Endodermal cell (in vitro differentiated cells): ENCODE measurements around the gene BCKDHB. TPM values are rescaled to one million over a fixed set of nuclear protein-coding genes. Genes with fewer than 3 reads are reported as not detected.

Experiments used
- DNase-seq: peaks from one replicate; pipeline ENCODE4 v3.0.0-alpha.2; 2017
- H3K27ac ChIP-seq: 2 replicates; pipeline ENCODE4 v1.5.1; 2013; ENCODE audit warnings: mild to moderate bottlenecking, low read depth, low read length, moderate library complexity
- H3K27me3 ChIP-seq: 2 replicates; pipeline ENCODE4 v1.6.1; 2013; ENCODE audit warnings: mild to moderate bottlenecking, low read length, moderate library complexity; ENCODE audit not compliant: insufficient read depth, control insufficient read depth, poor library complexity, severe bottlenecking
- H3K36me3 ChIP-seq: 2 replicates; pipeline ENCODE4 v1.7.0; 2013; ENCODE audit warnings: mild to moderate bottlenecking, low read length, moderate library complexity; ENCODE audit not compliant: control insufficient read depth, insufficient read depth
- H3K4me1 ChIP-seq: one replicate; pipeline ENCODE4 v1.7.0; 2013; ENCODE audit warnings: low read length; ENCODE audit not compliant: control insufficient read depth, insufficient read depth
- H3K4me3 ChIP-seq: 2 replicates; pipeline ENCODE4 v1.5.1; 2013; ENCODE audit warnings: mild to moderate bottlenecking, low read length, moderate library complexity
- H3K9ac ChIP-seq: 2 replicates; pipeline ENCODE4 v1.6.1; 2013; ENCODE audit warnings: mild to moderate bottlenecking, low read length, moderate library complexity; ENCODE audit not compliant: poor library complexity, severe bottlenecking; ENCODE audit errors: extremely low read depth
- H3K9me3 ChIP-seq: 2 replicates; pipeline ENCODE4 v1.6.1; 2013; ENCODE audit warnings: mild to moderate bottlenecking, low read length, moderate library complexity; ENCODE audit not compliant: control insufficient read depth
- H3K27ac Mint-ChIP-seq: 2 replicates; pipeline ENCODE4 v1.8.0; 2020; ENCODE audit warnings: mixed read lengths
- H3K27me3 Mint-ChIP-seq: 2 replicates; pipeline ENCODE4 v1.8.0; 2021; ENCODE audit warnings: mild to moderate bottlenecking, mixed read lengths; ENCODE audit not compliant: insufficient read depth
- H3K36me3 Mint-ChIP-seq: 2 replicates; pipeline ENCODE4 v1.8.0; 2020; ENCODE audit warnings: low read depth, mixed read lengths
- H3K4me1 Mint-ChIP-seq: 2 replicates; pipeline ENCODE4 v1.8.0; 2020; ENCODE audit warnings: mixed read lengths
- H3K4me3 Mint-ChIP-seq: 2 replicates; pipeline ENCODE4 v1.8.0; 2020; ENCODE audit warnings: mild to moderate bottlenecking, moderate library complexity, mixed read lengths
- H3K9me3 Mint-ChIP-seq: 2 replicates; pipeline ENCODE4 v1.8.0; 2020; ENCODE audit warnings: mild to moderate bottlenecking, mixed read lengths
- WGBS, 2 experiments: methylation state at CpG; one replicate each; pipeline versions ENCODE4 v1.1.5 to v1.1.7; 2013; ENCODE audit warnings: missing lambda C conversion rate in 2 of 2, mixed read lengths in 1 of 2; ENCODE audit not compliant: insufficient coverage in 1 of 2, insufficient read length in 1 of 2; 5-methylcytosine and 5-hydroxymethylcytosine counted together
- total RNA-seq, 2 donors: library from RNA; stranded (reverse); fragmentation: NEBNext Ultra II Directional in 1 of 2; extraction: Animal tissue kit (Norgen Biotek cat#: 25700) in 1 of 2; gene quantifications; 2 replicates in 1 of 2; 3 replicates in 1 of 2; pipeline ENCODE4 v1.2.1, GENCODE V29; 2021
- TF ChIP-seq, protein P1 (sequence below): fragments of 200-600 bp; sonication (generic); conservative IDR thresholded peaks from 2 replicates; pipeline ENCODE4 v1.5.0; 2021; ENCODE audit warnings: antibody characterized with exemption, mild to moderate bottlenecking

Gene BCKDHB
- total RNA-seq, 2 donors from 2014 or later = 35.1 to 36.4 TPM

DNA sequence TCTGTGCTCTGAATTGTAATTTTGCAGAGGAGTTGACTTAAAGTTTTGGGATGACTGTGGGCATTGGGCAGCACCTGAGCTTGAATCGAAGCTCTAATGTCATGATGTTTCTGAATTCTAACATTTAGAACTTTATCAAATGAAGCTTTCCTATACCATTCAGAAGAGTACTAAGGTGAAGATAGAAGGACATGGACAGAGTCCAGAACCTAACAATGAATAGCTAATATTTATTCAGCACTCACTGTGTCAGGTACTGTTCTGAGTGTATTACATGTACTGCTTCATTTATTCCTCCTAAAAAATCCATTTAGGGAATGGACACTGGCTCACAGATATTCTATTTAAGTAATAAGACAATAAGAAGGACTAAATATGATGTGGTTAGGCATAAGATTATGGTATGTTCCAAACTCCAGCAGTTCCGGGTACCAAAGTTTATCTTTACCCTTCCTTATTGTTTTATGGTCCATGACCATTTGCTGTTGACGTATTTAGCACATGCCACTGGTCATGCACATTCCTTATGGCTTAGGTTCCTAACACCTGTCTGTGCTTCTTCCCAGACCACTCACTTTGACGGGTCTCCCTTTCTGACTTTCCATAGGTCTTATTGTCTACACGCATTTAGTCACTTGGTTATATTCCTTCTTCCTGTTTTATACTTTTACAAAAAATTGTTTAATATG is 20.3 kb downstream of the BCKDHB start:
- DNase-seq = no peak
- Mint-ChIP-seq H3K36me3 (peaks cover 42% of the 10 kb centered on the region), H3K27ac (no peak overlapping the region), H3K27me3 (no peaks in the 10 kb centered on the region), H3K9me3 (peaks cover 28% of the 10 kb centered on the region), H3K4me1 (no peaks in the 10 kb centered on the region), H3K4me3 (no peak overlapping the region)
- Histone ChIP-seq H3K27me3 (no peaks in the 10 kb centered on the region), H3K4me3 (no peak overlapping the region), H3K9ac (no peak overlapping the region), H3K9me3 (peaks cover 20% of the 10 kb centered on the region), H3K4me1 (no peaks in the 10 kb centered on the region), H3K27ac (no peak overlapping the region), H3K36me3 (peaks cover 32% of the 10 kb centered on the region)
- WGBS, 2 experiments = 91 to 100% methylated on average over 2 to 4 of the region's 5 CpGs
- TF ChIP-seq, protein P1, sequence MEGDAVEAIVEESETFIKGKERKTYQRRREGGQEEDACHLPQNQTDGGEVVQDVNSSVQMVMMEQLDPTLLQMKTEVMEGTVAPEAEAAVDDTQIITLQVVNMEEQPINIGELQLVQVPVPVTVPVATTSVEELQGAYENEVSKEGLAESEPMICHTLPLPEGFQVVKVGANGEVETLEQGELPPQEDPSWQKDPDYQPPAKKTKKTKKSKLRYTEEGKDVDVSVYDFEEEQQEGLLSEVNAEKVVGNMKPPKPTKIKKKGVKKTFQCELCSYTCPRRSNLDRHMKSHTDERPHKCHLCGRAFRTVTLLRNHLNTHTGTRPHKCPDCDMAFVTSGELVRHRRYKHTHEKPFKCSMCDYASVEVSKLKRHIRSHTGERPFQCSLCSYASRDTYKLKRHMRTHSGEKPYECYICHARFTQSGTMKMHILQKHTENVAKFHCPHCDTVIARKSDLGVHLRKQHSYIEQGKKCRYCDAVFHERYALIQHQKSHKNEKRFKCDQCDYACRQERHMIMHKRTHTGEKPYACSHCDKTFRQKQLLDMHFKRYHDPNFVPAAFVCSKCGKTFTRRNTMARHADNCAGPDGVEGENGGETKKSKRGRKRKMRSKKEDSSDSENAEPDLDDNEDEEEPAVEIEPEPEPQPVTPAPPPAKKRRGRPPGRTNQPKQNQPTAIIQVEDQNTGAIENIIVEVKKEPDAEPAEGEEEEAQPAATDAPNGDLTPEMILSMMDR = no peak

DNA sequence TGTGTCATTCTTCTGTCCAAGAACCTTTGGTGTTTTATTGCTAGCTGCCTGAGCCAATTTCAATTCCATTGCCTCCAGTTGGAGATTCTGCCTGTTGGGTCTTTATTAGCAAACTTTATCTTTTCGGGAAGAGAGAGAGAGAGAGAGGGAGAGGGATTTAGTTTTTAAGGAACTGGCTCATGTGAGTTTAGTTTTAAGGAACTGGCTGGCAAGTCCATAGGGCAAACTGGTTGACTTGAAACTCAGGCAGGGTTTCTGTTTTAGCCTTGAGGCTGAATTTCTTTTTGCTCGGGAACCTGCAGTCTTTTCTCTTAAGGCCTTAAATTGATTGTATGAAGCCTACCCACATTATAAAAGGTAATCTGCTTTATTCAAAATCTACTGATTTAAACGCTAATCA is 23.0 kb downstream of the BCKDHB start:
- Mint-ChIP-seq H3K9me3 (peaks cover 2% of the 10 kb centered on the region), H3K27ac (no peak overlapping the region), H3K4me1 (no peaks in the 10 kb centered on the region), H3K4me3 (no peak overlapping the region), H3K36me3 (peaks cover 28% of the 10 kb centered on the region), H3K27me3 (no peaks in the 10 kb centered on the region)
- H3K36me3 ChIP-seq = peaks cover 45% of the 10 kb centered on the region
- H3K27ac ChIP-seq = no peak overlapping the region
- WGBS, 2 experiments = 89 to 94% methylated on average over 2 to 3 of the region's 3 CpGs
- H3K4me1 ChIP-seq = no peaks in the 10 kb centered on the region
- TF ChIP-seq, protein P1 = no peak
- no peak overlapping the region for H3K9ac ChIP-seq
- DNase-seq = no peak
- peaks cover 4% of the 10 kb centered on the region for H3K9me3 ChIP-seq
- no peak overlapping the region for H3K4me3 ChIP-seq
- no peaks in the 10 kb centered on the region for H3K27me3 ChIP-seq

DNA sequence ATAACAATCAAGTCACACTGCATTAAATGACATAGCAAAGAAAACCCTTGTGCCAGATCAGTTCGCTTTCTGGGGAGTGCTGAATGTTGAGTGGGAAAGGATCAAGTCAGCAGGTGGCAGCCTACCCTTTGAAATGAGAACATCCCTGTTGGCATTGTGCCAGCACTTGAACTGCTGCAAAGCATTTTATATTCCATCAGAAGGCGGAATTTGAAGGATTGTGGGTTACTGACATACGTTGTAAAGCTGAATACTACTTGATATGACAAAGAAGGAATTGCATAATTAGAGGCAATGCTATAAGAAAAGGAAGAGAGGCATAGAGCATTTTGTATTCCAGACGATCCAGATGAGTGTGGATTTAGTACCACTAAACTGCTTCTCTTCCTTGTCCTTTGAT is 26.5 kb downstream of the BCKDHB start:
- no peak overlapping the region for H3K4me3 Mint-ChIP-seq
- H3K4me3 ChIP-seq = no peak overlapping the region
- peak; percentile 74 for DNase-seq
- no peak overlapping the region for H3K27ac Mint-ChIP-seq
- H3K27me3 ChIP-seq = no peaks in the 10 kb centered on the region
- H3K27me3 Mint-ChIP-seq = no peaks in the 10 kb centered on the region
- H3K4me1 Mint-ChIP-seq = no peaks in the 10 kb centered on the region
- peaks cover 61% of the 10 kb centered on the region for H3K36me3 ChIP-seq
- H3K4me1 ChIP-seq = no peaks in the 10 kb centered on the region
- no peak overlapping the region for H3K9ac ChIP-seq
- H3K27ac ChIP-seq = no peak overlapping the region
- H3K9me3 Mint-ChIP-seq = no peaks in the 10 kb centered on the region
- peaks cover 46% of the 10 kb centered on the region for H3K36me3 Mint-ChIP-seq
- no peaks in the 10 kb centered on the region for H3K9me3 ChIP-seq
- TF ChIP-seq, protein P1 = peak; percentile 77
- whole genome bisulfite sequencing, 2 experiments = 74 to 81% methylated on average over 4 of the region's 4 CpGs
